GM19455 (cell line): ENCODE measurements around the gene KIAA0319L.
"Not testable (repeated sequence)": the region's sequence is repeated elsewhere in the genome, so short reads cannot be mapped to it uniquely, and the experiment has no call there.

Experiments used
- ATAC-seq: cut with Tn5 transposase; IDR thresholded peaks from one replicate; pipeline ENCODE4 v1.9.1; 2021; ENCODE audit not compliant: unreplicated experiment

Gene KIAA0319L

GRCh38 chr1:35499231-35499630, 58.0 kb downstream of the KIAA0319L start:
- ATAC-seq: no peak

DNA sequence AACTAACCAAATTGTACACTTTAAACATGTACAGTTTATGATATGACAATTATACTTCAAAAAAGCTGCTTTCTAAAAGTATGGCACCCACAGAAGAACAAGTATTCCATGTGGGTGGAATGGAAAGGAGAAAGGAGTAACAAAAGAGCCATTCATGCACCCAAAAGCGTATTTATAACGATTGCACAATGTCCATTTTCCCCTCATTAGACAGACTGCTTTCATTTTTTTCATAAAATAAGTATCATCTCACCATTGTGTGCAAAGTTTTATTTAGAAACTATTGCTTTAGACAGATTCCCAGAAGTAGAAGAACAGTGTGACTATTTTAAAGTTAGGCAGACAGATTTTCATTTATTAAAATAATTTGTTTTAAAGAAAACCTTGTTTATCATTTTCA, 59.6 kb downstream of the KIAA0319L start:
- no peak for ATAC-seq

DNA sequence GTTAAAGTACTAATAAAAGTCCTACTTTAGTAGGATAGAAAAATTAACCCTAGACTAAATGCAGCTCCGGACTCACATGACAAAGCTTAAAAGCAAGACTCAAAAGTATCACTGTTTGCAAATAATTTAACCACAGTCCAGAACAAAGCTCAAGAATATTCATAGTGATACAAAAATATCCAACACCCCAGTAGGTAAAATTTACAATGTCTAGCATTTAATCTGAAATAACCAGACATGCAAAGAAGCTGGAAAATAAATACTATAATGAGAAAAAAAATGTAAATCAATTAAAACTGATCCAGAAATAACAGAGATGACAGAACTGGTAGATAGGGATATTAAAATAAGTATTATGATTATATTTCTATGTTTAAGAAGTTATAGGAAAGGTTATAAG, 67.0 kb downstream of the KIAA0319L start:
- ATAC-seq: no peak

- no peak for ATAC-seq
Observed at GRCh38 chr1:35488336-35488735, 68.9 kb downstream of the KIAA0319L start.

DNA sequence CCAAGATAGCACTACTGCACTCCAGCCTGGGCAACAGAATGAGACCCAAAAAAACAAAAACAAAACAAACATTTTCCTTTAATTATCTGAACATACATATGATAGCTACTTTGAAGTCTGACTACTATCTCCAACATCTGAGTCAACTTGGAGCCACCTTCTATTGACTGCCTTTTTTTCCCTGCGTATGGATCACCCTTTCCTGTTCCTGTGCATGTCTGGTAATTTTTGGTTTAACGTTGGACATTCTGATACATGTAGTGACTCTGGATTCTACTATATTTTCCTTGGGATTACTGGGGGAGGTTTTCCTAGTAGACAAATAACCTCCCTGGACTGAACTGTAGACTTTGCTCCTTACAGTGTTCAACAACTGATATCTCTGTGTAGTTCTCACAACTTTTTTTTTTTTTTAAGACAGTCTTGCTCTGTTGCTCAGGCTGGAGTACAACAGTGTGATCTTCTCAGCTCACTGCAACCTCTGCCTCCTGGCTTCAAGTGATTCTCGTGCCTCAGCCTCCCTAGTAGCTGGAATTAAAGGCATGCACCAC, 70.3 kb downstream of the KIAA0319L start:
- ATAC-seq: no peak

DNA sequence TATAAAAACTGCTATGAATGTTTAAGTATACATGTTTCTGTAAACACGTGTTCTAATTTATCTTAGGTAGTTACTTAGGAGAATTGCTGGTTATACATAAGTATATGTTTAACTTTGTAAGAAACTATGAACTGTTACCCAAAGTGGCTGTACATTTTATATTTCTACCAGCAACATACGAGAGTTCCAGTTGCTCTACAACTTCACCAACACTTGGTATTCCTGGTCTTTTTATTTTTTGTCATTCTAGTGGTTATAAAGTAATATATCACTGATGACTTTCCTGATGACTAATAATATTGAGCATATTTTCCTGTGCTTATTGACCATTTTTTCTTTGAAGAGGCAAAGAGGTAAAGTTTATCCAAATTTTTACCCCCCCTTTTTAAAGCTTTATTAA, 76.0 kb downstream of the KIAA0319L start:
- no peak for ATAC-seq

DNA sequence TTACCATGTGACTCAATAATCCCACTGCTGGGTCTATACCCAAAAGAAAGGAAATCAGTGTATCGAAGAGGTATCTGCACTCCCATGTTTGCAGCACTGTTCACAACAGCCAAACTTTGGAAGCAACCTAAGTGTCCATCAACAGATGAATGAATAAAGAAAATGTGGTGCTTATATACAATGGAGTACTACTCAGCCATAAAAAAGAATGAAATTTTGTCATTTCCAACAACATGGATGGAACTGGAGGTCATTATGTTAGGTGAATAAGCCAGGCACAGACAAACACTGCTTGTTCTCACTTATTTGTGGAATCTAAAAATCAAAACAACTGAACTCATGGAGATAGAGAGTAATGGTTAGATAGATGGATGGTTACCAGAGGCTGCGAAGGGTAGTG, 79.3 kb downstream of the KIAA0319L start:
- no peak for ATAC-seq

DNA sequence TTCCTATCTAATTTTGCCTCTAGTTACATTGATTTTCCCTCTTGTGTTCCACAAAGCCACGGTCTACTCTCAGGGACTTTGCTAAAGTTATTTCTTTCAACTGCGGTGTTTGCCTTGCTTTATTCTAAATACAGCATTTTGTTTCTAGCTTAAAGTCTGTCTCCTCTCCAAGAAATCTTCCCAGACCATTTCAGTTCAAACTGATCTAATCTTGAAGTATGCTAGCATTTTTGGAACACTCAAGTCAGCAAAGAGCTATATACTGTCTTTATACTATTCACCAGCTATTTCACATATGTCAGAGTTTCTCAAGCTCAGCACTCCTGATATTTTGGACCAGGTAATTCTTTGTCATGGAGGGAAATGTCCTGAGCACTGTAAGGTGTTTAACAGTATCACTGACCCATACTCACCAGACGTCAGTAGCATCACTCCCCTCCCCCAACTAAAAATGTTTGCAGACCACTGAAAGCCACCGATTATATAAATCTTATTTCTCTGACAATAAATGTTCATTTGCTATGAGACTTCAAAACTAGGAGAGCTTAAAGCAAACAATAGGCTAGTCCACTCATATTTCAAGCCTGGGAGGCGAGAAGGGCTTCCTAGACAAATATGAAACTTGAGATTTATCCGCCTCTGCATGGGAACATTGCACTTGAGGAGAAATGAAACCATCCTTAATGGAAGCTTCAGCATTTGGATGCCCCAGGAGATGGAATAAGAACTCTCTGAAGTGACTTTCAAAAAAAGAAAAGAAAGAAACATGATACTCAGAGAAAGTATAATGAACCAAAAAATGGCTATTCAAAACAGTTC, 81.1 kb downstream of the KIAA0319L start:
- no peak for ATAC-seq

DNA sequence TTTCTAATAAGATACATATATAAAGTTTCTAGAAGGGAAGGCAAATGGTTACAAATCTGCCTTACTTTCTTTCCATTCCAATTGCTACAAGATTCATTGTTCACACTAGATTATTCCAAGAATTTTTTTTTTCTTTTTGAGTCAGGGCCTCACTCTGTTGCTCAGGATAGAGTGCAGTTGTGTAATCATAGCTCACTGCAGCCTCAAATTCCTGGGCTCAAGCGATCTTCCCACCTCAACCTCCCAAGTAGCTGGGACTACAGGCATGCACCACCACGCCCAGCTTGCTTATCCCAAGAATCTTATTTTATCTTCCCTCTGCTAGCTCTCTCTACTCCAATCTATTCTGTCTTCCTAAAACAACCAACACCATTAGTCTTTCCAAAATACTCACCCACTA, 81.8 kb downstream of the KIAA0319L start:
- no peak for ATAC-seq

DNA sequence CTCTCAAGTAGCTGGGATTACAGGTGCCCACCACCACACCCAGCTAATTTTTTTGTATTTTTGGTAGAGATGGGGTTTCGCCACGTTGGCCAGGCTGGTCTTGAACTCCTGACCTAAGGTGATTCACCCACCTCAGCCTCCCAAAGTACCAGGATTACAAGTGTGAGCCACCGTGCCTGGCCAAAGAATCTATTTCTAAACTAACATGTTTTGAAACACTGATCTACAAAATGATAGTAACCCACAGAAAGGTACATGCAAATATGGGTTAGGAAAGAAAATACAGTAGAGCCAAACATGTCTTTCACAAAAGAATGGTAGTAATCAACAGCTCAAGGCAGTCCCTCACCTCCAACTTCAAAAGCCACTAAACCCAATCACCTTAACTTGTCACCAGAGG, 84.0 kb downstream of the KIAA0319L start:
- not testable (repeated sequence) for ATAC-seq

DNA sequence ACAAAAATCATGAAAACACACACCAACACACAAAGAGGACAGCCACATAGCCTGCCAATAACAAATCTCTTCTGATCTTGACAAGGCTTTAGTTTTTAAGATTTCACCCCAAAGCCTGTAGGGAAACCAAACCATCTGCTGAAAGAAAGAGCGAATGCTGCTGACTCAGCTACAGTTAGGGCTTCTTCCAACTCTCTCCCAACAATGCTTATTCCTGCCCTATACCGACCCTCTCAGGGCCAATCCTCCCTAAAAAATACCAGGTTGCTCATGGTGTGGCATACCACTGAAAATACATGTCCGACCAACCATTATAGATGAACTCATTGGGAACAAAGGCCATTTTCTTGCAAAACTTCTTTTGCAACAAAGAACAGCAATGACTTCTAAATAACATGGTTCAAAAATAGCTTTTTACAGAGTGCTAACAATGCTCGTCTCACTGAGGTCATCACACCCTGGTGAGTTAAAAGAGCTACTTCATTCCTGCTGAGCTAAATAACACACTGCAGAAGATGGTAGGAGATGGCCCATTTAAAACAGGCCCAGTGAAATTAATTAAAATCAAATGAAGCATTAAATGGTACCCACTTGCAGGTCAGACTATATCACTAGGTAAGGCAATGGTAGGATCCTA, 86.1 kb downstream of the KIAA0319L start:
- no peak for ATAC-seq

DNA sequence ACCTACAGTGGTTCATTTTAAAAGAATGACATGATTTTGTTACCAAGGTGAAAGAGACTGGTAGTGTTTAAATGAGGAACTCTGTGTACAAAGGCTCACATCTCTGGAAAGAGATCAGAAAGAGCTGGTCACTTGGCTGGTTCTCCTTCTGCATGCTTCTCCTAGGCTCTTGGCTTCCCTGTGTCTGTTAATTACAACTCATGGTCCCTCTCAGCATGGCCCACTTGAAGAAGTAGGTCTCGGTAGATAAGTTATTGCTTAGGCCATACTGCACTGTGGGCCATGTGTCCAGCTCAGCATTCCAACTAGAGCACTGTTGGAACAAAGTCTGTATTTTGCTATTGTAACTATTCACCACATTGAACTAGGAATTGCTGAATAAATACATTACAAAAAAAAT, 91.1 kb downstream of the KIAA0319L start:
- ATAC-seq: no peak

DNA sequence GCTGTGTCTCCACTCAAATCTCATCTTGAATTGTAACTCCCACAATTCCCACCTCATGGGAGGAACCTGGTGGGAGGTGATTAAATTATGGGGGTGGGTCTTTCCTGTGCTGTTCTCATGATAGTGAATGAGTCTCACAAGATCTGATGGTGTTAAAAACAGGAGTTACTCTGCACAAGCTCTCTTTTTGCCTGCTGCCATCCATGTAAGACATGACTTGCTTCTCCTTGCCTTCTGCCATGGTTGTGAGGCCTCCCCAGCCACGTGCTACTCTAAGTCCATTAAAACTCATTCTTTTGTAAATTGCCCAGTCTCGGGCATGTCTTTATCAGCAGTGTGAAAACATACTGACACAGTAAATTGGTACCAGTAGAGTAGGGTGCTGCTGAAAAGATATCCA, 93.5 kb downstream of the KIAA0319L start:
- ATAC-seq: not testable (repeated sequence)

GRCh38 chr1:35463232-35463631, 94.0 kb downstream of the KIAA0319L start:
- no peak for ATAC-seq

DNA sequence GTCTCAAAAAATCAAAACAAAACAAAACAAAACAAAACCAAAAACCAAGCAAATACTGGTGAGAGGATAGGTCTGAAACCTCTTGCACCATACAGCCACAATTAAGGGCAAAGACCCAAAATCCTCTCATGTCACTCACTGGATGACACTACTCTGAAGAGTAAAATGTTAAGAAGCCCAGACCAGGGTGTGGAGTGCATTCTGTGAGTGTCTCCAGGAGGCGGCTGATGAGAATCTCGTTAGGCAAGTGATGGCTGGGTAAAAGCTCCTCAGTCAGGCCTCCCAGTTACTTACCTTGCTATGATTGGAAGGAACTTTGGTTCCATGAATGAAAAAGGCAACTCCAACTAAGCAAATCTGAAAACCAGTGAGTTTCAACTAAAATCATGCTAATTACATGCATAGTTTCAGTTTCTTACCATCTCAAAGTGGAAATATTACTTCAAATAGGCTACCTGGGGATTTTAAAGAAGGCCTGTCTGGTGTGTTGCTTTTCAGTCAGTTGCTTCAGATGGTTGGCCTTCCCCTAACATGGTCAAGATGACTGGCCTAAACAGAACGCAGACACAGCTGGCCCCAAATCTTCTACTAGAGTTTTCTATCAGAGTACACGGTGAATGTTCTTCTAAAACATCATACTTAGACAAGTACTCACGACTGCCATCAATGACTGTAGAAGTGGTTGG, 95.1 kb downstream of the KIAA0319L start:
- ATAC-seq: no peak

DNA sequence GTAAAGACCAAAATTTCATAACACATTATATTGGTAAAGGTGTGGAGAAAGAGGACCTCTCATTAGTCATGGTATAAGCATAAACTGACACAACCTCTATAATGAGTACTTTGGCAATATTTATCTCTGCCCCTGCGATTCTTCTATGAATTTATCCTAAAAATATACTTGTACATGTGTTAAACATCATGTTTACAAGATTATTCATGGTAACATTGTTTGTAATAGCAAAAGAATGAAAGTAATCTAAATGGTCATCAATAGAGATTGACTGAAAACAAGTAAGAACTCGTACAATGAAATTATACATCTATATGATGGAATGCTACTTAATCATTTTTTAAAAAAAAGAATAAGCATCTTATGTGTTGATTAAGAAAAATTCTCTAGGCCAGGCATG, 96.4 kb downstream of the KIAA0319L start:
- ATAC-seq: no peak

- ATAC-seq: no peak
Observed at GRCh38 chr1:35454616-35455015, 102.6 kb downstream of the KIAA0319L start.

- ATAC-seq: no peak
Observed at GRCh38 chr1:35454176-35454575, 103.0 kb downstream of the KIAA0319L start.

- ATAC-seq: no peak
Observed at GRCh38 chr1:35453031-35453430, 104.2 kb downstream of the KIAA0319L start.

DNA sequence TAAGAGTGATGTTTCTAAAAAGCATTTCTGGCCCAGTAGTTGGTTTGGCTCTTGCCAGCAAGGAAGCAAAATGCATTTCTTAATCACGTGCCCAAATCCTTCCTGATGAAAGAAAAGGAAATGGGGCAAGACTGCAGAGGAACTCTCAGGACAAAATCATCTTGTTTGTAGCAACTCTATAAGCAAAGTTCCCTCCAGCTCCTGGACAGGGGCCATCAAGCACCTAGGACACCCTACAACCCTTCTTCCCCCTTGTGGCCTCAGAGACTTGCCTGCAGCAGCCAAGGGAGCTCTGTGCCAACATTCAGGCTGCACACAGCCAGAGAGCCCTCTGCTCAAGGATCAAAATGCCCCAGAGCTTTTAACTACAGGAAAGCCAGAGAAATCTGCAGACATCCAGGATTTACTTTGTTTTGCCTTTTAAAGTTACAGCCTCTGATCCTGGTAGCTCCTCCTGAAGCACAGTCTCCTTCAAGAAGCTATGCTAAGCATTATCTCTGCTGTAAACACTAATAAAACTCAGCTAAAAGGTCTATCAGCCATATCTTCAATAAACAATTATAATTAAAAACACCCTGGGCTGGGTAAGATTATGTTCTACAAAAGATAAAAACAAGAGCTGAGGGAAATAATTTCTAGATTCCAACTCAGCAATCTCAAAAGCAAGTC, 105.0 kb downstream of the KIAA0319L start:
- no peak for ATAC-seq

DNA sequence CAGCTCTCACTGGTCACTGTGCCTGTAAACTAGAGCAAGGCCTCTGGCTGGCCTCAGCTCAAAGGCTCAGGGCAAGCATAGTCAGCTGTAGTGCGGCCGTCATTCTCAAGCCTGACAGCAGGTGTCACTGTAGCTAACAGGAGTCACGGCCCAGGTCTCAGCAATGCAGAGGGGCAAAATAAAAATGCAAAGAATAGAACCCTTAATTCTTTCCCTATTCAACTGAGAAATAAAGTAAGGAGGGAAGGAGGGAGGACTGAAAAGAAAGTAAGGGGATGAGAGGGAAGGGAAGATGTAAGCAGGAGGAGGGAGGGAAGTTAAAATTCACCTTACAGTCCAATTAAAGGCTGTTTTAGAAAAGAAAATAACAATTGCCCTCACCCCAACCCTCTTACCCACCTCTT, 106.1 kb downstream of the KIAA0319L start:
- no peak for ATAC-seq
